ENCODE data around the gene TBATA. TPM values are rescaled to one million over a fixed set of nuclear protein-coding genes. Genes with fewer than 3 reads are reported as not detected.
"Not testable (repeated sequence)": the region's sequence is repeated elsewhere in the genome, so short reads cannot be mapped to it uniquely, and the experiment has no call there.

The TBATA gene
- total RNA-seq, 1 donor from 2014 or later: not detected

DNA sequence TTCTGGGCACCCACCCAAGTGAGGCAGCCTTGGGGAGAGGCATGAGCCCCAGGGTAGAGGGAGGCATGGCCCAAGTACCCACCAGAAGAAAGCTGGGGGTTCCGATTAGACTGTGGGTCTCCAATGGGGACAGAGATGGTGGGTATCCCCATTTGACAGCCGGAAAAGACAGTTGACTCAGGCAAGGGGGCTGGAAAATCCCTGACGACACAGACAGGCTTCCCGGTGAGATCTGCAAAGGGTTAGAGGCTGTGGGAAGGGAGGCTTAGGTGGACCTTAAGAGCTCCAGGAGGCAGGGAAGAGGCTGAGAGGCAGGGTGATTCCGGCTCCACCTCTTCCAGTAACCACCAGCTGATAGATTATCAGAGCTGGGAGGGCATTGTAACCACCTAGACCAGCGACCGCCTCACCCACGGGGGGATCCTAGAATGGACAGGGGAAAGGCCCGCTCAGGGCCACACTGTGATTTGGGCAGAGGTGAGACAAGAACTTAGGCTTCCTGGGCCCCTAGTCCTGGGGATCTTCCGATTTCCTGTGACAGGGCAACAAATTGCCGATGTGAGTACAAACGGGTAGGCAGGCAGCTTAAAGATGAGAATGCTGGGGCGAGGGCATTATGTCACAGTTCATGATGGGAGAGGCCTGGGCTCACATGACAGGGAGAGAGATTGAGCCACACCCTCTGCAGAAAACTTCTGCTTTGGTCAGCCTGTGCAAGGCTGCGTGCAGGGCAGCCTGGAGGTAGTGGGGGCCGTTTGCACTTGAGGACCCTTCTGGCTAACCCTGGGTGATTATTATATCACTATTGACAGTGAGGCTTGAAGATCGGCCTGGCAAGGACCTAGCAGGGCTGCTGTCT lies 5.4 kb downstream of the TBATA start:
- no peak for DNase-seq (ENCODE audit: low read depth, low spot score)

GRCh38 chr10:70779088-70779487 lies 6.1 kb downstream of the TBATA start:
- no peak for DNase-seq (ENCODE audit: low read depth, low spot score)

- DNase-seq (ENCODE audit: low read depth, low spot score): no peak
Measured at GRCh38 chr10:70778267-70778924, 6.8 kb downstream of the TBATA start.

GRCh38 chr10:70777063-70777875 lies 7.9 kb downstream of the TBATA start:
- no peak for DNase-seq (ENCODE audit: low read depth, low spot score)

GRCh38 chr10:70776455-70777005 lies 8.6 kb downstream of the TBATA start:
- DNase-seq (ENCODE audit: low read depth, low spot score): no peak

DNA sequence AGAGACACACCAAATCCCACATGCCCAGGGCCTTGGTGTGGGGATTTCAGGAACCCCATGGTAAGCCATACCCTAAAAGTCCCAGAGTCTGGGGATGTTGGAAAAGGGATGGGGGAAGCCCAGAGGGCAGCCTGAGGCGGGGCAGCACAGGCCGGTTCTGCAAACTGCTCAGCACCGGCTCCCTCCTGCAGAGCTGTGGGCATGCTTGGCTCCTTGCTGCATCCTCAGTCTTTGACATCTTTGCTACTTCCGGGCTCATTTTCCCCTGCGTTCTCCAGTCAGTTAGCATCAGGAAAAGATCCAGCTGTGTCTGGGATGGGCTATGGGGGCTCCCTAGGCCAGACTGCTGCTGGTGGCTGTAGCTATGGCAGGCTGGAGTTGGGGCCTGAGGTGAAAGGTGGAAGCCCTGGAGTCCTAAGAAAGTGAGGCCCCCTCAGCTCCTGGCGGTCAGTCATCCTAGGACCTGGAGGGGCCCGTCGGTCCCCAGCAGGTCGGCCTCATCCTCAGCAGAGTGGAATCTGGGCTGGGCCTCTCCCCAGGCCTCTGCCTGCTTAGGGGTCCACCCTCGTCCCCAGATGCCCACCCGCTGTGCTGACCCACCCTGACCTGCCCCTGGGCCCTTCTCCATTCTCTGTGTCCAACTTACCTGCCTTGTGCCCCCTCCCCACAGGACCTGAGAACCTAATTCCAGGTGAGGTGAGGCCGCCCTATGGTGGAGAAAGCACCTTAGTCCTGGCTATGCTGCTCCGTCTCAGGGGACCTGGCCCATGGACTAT lies 9.3 kb downstream of the TBATA start:
- DNase-seq (ENCODE audit: low read depth, low spot score): no peak

GRCh38 chr10:70774810-70775678 lies 10.1 kb downstream of the TBATA start:
- no peak for DNase-seq (ENCODE audit: low read depth, low spot score)

GRCh38 chr10:70773965-70774809 lies 11.0 kb downstream of the TBATA start:
- DNase-seq (ENCODE audit: low read depth, low spot score): no peak

- no peak for DNase-seq (ENCODE audit: low read depth, low spot score)
Measured at GRCh38 chr10:70773461-70773860, 11.7 kb downstream of the TBATA start.

- no peak for DNase-seq (ENCODE audit: low read depth, low spot score)
Measured at GRCh38 chr10:70772627-70773026, 12.6 kb downstream of the TBATA start.

- no peak for DNase-seq (ENCODE audit: low read depth, low spot score)
Measured at GRCh38 chr10:70771311-70772194, 13.6 kb downstream of the TBATA start.

GRCh38 chr10:70770516-70770915 lies 14.7 kb downstream of the TBATA start:
- DNase-seq (ENCODE audit: low read depth, low spot score): not testable (repeated sequence)

DNA sequence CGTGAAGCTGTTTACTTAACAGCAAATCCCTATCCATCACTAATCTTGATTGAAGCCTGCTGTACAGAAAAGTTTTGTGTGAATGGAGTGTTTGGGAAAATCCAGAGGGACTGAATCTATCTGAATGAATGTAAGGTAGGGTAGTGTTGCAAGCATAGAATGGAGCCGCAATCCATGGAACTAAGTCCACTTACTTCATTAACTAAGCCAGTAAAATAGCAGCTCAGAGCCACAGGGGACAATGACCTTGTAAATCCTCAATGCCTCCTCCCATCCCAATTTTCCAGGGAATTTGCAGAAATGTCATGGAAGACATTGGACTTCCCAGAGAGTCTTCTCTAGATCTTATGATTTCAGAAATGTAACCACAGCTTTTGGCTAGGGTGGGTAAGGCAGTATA lies 15.2 kb downstream of the TBATA start:
- DNase-seq (ENCODE audit: low read depth, low spot score): no peak

- DNase-seq (ENCODE audit: low read depth, low spot score): no peak
Measured at GRCh38 chr10:70769121-70769520, 16.1 kb downstream of the TBATA start.

DNA sequence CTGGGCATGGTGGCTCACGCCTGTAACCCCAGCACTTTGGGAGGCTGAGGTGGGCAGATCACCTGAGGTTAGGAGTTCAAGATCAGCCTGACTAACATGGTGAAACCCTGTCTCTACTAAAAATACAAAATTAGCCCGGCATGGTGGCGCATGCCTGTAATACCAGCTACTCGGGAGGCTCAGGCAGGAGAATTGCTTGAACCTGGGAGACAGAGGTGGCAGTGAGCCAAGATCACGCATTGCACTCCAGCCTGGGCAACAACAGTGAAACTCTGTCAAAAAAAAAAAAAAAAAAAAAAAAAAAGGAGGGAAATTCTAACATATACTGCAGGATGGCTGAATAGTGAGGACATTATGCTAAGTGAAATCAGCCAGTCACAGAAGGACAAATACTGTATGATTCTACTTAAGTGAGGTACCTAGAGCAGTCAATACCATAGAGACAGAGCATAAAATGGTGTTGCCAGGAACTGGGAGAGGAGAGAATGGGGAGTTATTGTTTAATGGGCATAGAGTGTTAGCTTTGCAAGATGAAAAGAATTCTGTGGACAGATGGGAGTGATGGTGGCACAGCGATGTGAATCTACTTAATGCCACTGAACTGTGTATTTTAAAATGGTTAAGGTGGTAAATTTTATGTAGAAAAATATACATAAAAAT lies 17.0 kb downstream of the TBATA start:
- not testable (repeated sequence) for DNase-seq (ENCODE audit: low read depth, low spot score)

DNA sequence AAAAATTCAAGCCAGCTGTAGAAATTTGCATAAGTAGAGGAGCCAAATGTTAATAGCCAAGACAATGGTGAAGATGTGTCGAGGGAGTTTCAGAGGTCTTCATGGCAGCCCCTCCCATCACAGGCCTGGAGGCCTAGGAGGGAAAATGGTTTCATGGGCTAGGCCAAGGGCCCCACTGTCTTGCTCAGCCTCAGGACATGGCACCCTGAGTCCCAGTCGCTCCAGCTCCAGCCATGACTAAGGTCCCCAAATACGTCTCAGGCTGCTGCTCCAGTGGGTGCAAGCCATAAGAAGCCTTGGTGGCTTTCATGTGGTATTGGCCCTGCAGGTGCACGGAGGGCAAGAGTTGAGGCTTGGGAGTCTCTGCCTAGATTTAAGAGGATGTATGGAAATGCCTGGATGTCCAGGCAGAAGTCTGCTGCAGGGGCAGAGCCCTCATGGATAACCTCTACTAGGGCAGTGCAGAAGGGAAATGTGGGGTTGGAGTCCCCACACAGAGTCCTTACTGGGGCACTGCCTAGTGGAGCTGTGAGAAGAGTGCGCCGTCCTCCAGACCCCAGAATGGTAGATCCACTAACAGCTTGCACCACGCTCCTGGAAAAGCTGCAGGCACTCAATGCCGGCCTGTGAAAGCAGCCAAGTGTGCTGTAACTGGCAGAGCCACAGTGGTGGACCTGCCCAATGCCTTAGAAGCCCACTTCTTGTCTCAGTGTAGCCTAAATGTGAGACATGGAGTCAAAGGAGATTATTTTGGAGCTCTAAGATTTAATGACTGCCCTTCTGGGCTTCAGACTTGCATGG lies 19.2 kb downstream of the TBATA start:
- DNase-seq (ENCODE audit: low read depth, low spot score): no peak

DNA sequence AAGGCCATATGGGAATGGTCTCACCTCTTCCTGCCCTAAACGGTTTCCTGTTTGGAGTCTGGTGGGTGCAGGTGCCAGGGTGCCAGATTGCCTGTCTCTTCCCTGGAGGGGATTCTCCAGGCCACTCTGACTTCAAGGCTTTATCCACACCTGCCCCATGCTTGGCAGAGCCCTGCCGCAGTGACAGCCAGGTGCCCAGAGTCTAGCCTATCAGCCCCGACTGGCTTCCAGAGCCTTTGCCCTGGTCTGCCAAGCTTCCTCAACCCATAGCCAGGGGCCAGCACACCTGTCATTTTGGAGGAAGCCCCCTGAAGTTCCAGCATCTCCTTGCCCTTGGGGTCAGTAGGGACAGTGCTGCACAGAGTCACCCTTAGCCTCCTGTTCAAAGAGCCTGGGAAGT lies 21.6 kb downstream of the TBATA start:
- no peak for DNase-seq (ENCODE audit: low read depth, low spot score)

All from pulmonary artery endothelial cell (primary cell).